HEK293 (cell line): Measurements from ENCODE around the gene OR6N2.

Experiments
- CTCF ChIA-PET: fragments of 350-600 bp; formaldehyde crosslinking; extraction: SDS; loops from one replicate; lab custom pipeline; 2021; ENCODE audit warnings: antibody characterized with exemption; lab: Yijun Ruan, JAX
- POLR2A ChIA-PET: fragments of 300-600 bp; formaldehyde crosslinking; extraction: SDS; loops from one replicate; lab custom pipeline; 2020; ENCODE audit warnings: antibody characterized with exemption, inconsistent platforms; lab: Yijun Ruan, JAX
- H3K27ac ChIP-seq: fragments of 200-500 bp; sonication (Bioruptor generic); 2 replicates; pipeline ENCODE4 v1.5.1; 2014; ENCODE audit warnings: low read depth, low read length, control low read depth, inconsistent platforms; ENCODE audit errors: extremely low read depth
- H3K36me3 ChIP-seq, 2 experiments: fragments of 200-500 bp in 1 of 2; sonication (Bioruptor generic) in 1 of 2; 1 replicate in 1 of 2; 2 replicates in 1 of 2; pipeline ENCODE4 v1.5.1; 2014 to 2017; ENCODE audit warnings: inconsistent platforms in 2 of 2, low read length in 2 of 2; ENCODE audit not compliant: control insufficient read depth in 2 of 2, insufficient read depth in 1 of 2
- H3K4me1 ChIP-seq: fragments of 200-500 bp; sonication (Bioruptor generic); 2 replicates; pipeline ENCODE4 v1.5.1; 2014; ENCODE audit warnings: mild to moderate bottlenecking, low read length, inconsistent platforms; ENCODE audit not compliant: control insufficient read depth, insufficient read depth
- H3K4me3 ChIP-seq: 2 replicates; pipeline ENCODE4 v1.5.1; 2011; ENCODE audit warnings: low read depth, mild to moderate bottlenecking, control low read depth, low read length, moderate library complexity
- H3K9me3 ChIP-seq: fragments of 200-500 bp; sonication (Bioruptor generic); 2 replicates; pipeline ENCODE4 v1.5.1; 2014; ENCODE audit warnings: low read depth, low read length, inconsistent platforms; ENCODE audit not compliant: control insufficient read depth, insufficient read depth
- ELK4 ChIP-seq: IDR thresholded peaks from 2 replicates; pipeline ENCODE4 v1.6.1; 2011; ENCODE audit warnings: mild to moderate bottlenecking, low read depth, low read length, borderline replicate concordance
- GFI1B ChIP-seq: fragments of 450-650 bp; formaldehyde crosslinking; IDR thresholded peaks from 2 replicates; pipeline ENCODE4 v1.5.1; 2016; ENCODE audit warnings: missing biosample characterization, missing genetic modification characterization
- HOXA7 ChIP-seq: sonication (generic); formaldehyde crosslinking; IDR thresholded peaks from 2 replicates; pipeline ENCODE4 v1.8.1; 2022; ENCODE audit warnings: missing genetic modification reagents, borderline replicate concordance
- HOXD13 ChIP-seq: sonication (generic); formaldehyde crosslinking; IDR thresholded peaks from 2 replicates; pipeline ENCODE4 v1.8.0; 2022; ENCODE audit warnings: missing genetic modification reagents, borderline replicate concordance
- KLF7 ChIP-seq: fragments of 450-650 bp; formaldehyde crosslinking; IDR thresholded peaks from 2 replicates; pipeline ENCODE4 v1.5.1; 2016; ENCODE audit warnings: missing biosample characterization, missing genetic modification characterization, borderline replicate concordance
- KLF8 ChIP-seq: fragments of 450-650 bp; formaldehyde crosslinking; IDR thresholded peaks from 2 replicates; pipeline ENCODE4 v1.5.1; 2016; ENCODE audit warnings: missing biosample characterization, missing genetic modification characterization
- PRDM4 ChIP-seq: fragments of 450-650 bp; formaldehyde crosslinking; IDR thresholded peaks from 2 replicates; pipeline ENCODE4 v1.5.1; 2017; ENCODE audit warnings: missing biosample characterization, missing genetic modification characterization
- PRDM6 ChIP-seq: fragments of 450-650 bp; formaldehyde crosslinking; IDR thresholded peaks from 2 replicates; pipeline ENCODE4 v1.5.1; 2017; ENCODE audit warnings: missing biosample characterization, missing genetic modification characterization
- RBAK ChIP-seq: fragments of 450-650 bp; formaldehyde crosslinking; IDR thresholded peaks from 2 replicates; pipeline ENCODE4 v1.5.1; 2016; ENCODE audit warnings: missing biosample characterization, missing genetic modification characterization
- SCRT2 ChIP-seq: fragments of 450-650 bp; formaldehyde crosslinking; IDR thresholded peaks from 2 replicates; pipeline ENCODE4 v1.5.1; 2016; ENCODE audit warnings: missing biosample characterization, missing genetic modification characterization
- SP3 ChIP-seq: fragments of 450-650 bp; formaldehyde crosslinking; IDR thresholded peaks from 2 replicates; pipeline ENCODE4 v1.5.1; 2016; ENCODE audit warnings: missing biosample characterization, missing genetic modification characterization
- YY2 ChIP-seq: fragments of 450-650 bp; formaldehyde crosslinking; IDR thresholded peaks from 2 replicates; pipeline ENCODE4 v1.5.1; 2016; ENCODE audit warnings: missing biosample characterization, missing genetic modification characterization
- ZBTB7A ChIP-seq: fragments of 450-650 bp; formaldehyde crosslinking; IDR thresholded peaks from 2 replicates; pipeline ENCODE4 v1.5.1; 2016; ENCODE audit warnings: low read depth, missing biosample characterization, missing genetic modification characterization
- ZEB2 ChIP-seq: fragments of 450-650 bp; formaldehyde crosslinking; IDR thresholded peaks from 2 replicates; pipeline ENCODE4 v1.5.1; 2016; ENCODE audit warnings: missing biosample characterization, missing genetic modification characterization
- ZFP41 ChIP-seq: fragments of 450-650 bp; formaldehyde crosslinking; IDR thresholded peaks from 2 replicates; pipeline ENCODE4 v1.5.1; 2016; ENCODE audit warnings: missing biosample characterization, missing genetic modification characterization, borderline replicate concordance
- ZNF302 ChIP-seq: fragments of 450-650 bp; formaldehyde crosslinking; IDR thresholded peaks from 2 replicates; pipeline ENCODE4 v1.5.1; 2016; ENCODE audit warnings: missing biosample characterization, missing genetic modification characterization, low read depth
- ZNF311 ChIP-seq: fragments of 450-650 bp; formaldehyde crosslinking; IDR thresholded peaks from 2 replicates; pipeline ENCODE4 v1.5.1; 2017; ENCODE audit warnings: missing biosample characterization, missing genetic modification characterization, borderline replicate concordance
- ZNF350 ChIP-seq: fragments of 450-650 bp; formaldehyde crosslinking; IDR thresholded peaks from 2 replicates; pipeline ENCODE4 v1.5.0; 2017; ENCODE audit warnings: missing biosample characterization, mild to moderate bottlenecking, missing genetic modification characterization
- ZNF37A ChIP-seq: fragments of 450-650 bp; IDR thresholded peaks from 2 replicates; pipeline ENCODE4 v1.5.1; 2018; ENCODE audit warnings: missing biosample characterization, missing genetic modification characterization
- ZNF398 ChIP-seq: fragments of 450-650 bp; formaldehyde crosslinking; IDR thresholded peaks from 2 replicates; pipeline ENCODE4 v1.5.1; 2017; ENCODE audit warnings: missing biosample characterization, missing genetic modification characterization
- ZNF473 ChIP-seq: fragments of 450-650 bp; formaldehyde crosslinking; IDR thresholded peaks from 2 replicates; pipeline ENCODE4 v1.5.1; 2017; ENCODE audit warnings: missing biosample characterization, missing genetic modification characterization
- ZNF513 ChIP-seq: fragments of 450-650 bp; IDR thresholded peaks from 2 replicates; pipeline ENCODE4 v1.5.1; 2018; ENCODE audit warnings: missing biosample characterization, missing genetic modification characterization
- ZNF623 ChIP-seq: fragments of 450-650 bp; formaldehyde crosslinking; IDR thresholded peaks from 2 replicates; pipeline ENCODE4 v1.5.1; 2016; ENCODE audit warnings: missing biosample characterization, missing genetic modification characterization
- ZNF626 ChIP-seq: fragments of 450-650 bp; sonication (Bioruptor Pico); formaldehyde crosslinking; IDR thresholded peaks from 2 replicates; pipeline ENCODE4 v1.5.1; 2018; ENCODE audit warnings: missing biosample characterization, missing genetic modification characterization, inconsistent platforms
- ZNF660 ChIP-seq: fragments of 450-650 bp; IDR thresholded peaks from 2 replicates; pipeline ENCODE4 v1.5.1; 2018; ENCODE audit warnings: missing biosample characterization, mild to moderate bottlenecking, missing genetic modification characterization
- ZNF670 ChIP-seq: fragments of 450-650 bp; formaldehyde crosslinking; IDR thresholded peaks from 2 replicates; pipeline ENCODE4 v1.5.1; 2016; ENCODE audit warnings: missing biosample characterization, missing genetic modification characterization, low read depth
- ZNF830 ChIP-seq: fragments of 450-650 bp; IDR thresholded peaks from 2 replicates; pipeline ENCODE4 v1.5.0; 2018; ENCODE audit warnings: missing biosample characterization, missing genetic modification characterization, low read depth, mild to moderate bottlenecking, moderate library complexity
- ZSCAN16 ChIP-seq: fragments of 450-650 bp; formaldehyde crosslinking; IDR thresholded peaks from 2 replicates; pipeline ENCODE4 v1.5.1; 2016; ENCODE audit warnings: missing biosample characterization, missing genetic modification characterization

Gene OR6N2

GRCh38 chr1:158814970-158815369, 34.0 kb upstream of the OR6N2 start:
- TF ChIP-seq HOXD13 (CRISPR knock-in tag) (no peak), ZNF830 (no peak), ZNF350 (tag by site-specific recombination) (no peak), ZNF660 (no peak), ZBTB7A (tag by site-specific recombination) (no peak), ZNF398 (no peak), ZNF311 (tag by site-specific recombination) (no peak), ZSCAN16 (tag by site-specific recombination) (no peak), ZNF623 (no peak), ZFP41 (tag by site-specific recombination) (no peak), ZNF513 (tag by site-specific recombination) (no peak), KLF7 (tag by site-specific recombination) (no peak), ZNF670 (tag by site-specific recombination) (no peak), SP3 (tag by site-specific recombination) (no peak), SCRT2 (tag by site-specific recombination) (no peak), RBAK (tag by site-specific recombination) (no peak), YY2 (tag by site-specific recombination) (no peak), PRDM4 (no peak)
- ChIA-PET CTCF (no interaction called here), POLR2A (no interaction called here)
- Histone ChIP-seq H3K4me3 (no peak overlapping the region), H3K9me3 (no peaks in the 10 kb centered on the region), H3K27ac (no peak overlapping the region), H3K36me3 (no peaks in the 10 kb centered on the region), H3K4me1 (no peaks in the 10 kb centered on the region)

- H3K9me3 ChIP-seq, result no peaks in the 10 kb centered on the region
- POLR2A ChIA-PET, result no interaction called here
- TF ChIP-seq HOXA7 (CRISPR knock-in tag), result no peak
- no peak for TF ChIP-seq PRDM6
- TF ChIP-seq ZNF302 (tag by site-specific recombination), result no peak
- no peak for TF ChIP-seq ZEB2 (tag by site-specific recombination)
- TF ChIP-seq GFI1B (tag by site-specific recombination), result no peak
- no peak for TF ChIP-seq ZNF350 (tag by site-specific recombination)
- no peak for TF ChIP-seq KLF8
- TF ChIP-seq ZNF626, result no peak
- TF ChIP-seq ZNF473, result no peak
- no peak for TF ChIP-seq ELK4
- no peak for TF ChIP-seq ZNF37A (tag by site-specific recombination)
- no peaks in the 10 kb centered on the region for H3K4me1 ChIP-seq
- no peaks in the 10 kb centered on the region for H3K36me3 ChIP-seq
- CTCF ChIA-PET, result no interaction called here
- no peak overlapping the region for H3K4me3 ChIP-seq
- no peak overlapping the region for H3K27ac ChIP-seq
Observed at GRCh38 chr1:158813164-158813563, 32.2 kb upstream of the OR6N2 start.
